ENCODE measurements around the gene PRKCA. TPM values are rescaled to one million over a fixed set of nuclear protein-coding genes. Genes with fewer than 3 reads are reported as not detected.

PRKCA gene
- total and polyA plus RNA-seq, 12 donors, result 1.6 to 27.6 (median 10.5) TPM

DNA sequence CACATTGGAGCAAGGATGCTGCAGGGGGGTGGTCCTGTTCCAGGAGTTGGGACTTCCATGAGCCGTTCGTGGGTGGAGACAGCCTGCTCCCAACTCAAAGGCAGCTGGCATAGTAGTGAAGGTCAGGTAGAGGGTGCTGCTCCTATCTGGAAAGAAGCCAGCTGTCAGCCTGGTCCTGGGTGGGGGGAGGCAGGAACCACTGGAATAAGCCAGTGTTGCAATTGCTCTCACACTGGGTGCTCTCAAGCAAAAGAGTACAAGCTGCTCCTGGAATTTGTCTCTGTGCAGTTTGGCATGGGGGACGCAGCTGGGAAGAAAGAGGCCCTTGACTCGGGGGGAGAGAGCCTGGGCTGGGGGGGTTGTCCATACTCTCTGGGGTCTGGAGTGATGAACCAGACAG lies 541.2 kb downstream of the PRKCA start:
- TF ChIP-seq CTCF (IDR thresholded peaks at IDR 0.05), result no peak
- DNase-seq, result no peak
- H3K9me3 ChIP-seq, result peaks cover 0 to 8% (median 0%) of the 10 kb centered on the region in 11 donors
- H3K27ac ChIP-seq, result no peak overlapping the region
- no peak for ATAC-seq
- H3K27me3 ChIP-seq, result peaks cover 0 to 26% (median 7%) of the 10 kb centered on the region in 7 donors
- no peaks in the 10 kb centered on the region for H3K4me1 ChIP-seq
- no peaks in the 10 kb centered on the region for H3K36me3 ChIP-seq
- H3K4me3 ChIP-seq, result no peak overlapping the region
- 39 to 43% methylated on average over 4 of the region's 4 CpGs for WGBS, 2 donors
- intact Hi-C loops (cut with DNase I), result no loop called here

- peaks cover 0 to 8% (median 0%) of the 10 kb centered on the region in 11 donors for H3K9me3 ChIP-seq
- peaks cover 0 to 16% (median 5%) of the 10 kb centered on the region in 9 donors for H3K4me1 ChIP-seq
- peaks cover 0 to 5% (median 0%) of the 10 kb centered on the region in 7 donors for H3K27me3 ChIP-seq
- WGBS, 2 donors, result 62 to 79% methylated on average over 3 of the region's 3 CpGs
- DNase-seq (no peak), ATAC-seq (no peak)
- no peak overlapping the region for H3K4me3 ChIP-seq
- intact Hi-C loops (cut with DNase I), result no loop called here
- H3K27ac ChIP-seq, result no peak overlapping the region
- no peaks in the 10 kb centered on the region for H3K36me3 ChIP-seq
- no peak for TF ChIP-seq CTCF (IDR thresholded peaks at IDR 0.05)
Measured at GRCh38 chr17:66847704-66848103, 545.3 kb downstream of the PRKCA start.

DNA sequence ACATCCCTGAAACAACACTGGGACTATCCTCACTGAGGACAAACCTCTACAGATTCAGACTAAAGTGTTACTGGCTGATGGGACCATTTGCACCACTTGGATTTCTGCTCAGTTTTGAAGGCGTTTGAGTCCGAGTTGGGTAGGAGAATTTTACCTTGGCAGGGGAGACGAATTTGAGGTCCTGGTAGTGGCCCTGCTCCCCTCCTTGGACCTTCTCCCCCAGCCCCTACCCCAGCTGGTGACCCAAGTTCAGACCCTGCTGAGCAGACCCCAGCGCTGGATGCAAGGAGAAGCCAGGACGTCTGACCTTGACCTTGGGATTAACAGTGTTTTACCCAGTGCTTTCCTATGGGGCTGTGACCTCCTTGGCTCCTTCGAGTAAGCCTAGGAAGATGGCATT lies 546.1 kb downstream of the PRKCA start:
- 86 to 87% methylated on average over 6 of the region's 6 CpGs for WGBS, 2 donors
- ATAC-seq, result no peak
- Histone ChIP-seq H3K27me3 (peaks cover 0 to 5% (median 0%) of the 10 kb centered on the region in 7 donors), H3K4me1 (peaks cover 0 to 16% (median 5%) of the 10 kb centered on the region in 9 donors), H3K9me3 (peaks cover 0 to 8% (median 0%) of the 10 kb centered on the region in 11 donors), H3K36me3 (no peaks in the 10 kb centered on the region), H3K4me3 (no peak overlapping the region), H3K27ac (no peak overlapping the region)
- intact Hi-C loops (cut with DNase I), result no loop called here
- no peak for TF ChIP-seq CTCF (IDR thresholded peaks at IDR 0.05)
- no peak for DNase-seq

DNA sequence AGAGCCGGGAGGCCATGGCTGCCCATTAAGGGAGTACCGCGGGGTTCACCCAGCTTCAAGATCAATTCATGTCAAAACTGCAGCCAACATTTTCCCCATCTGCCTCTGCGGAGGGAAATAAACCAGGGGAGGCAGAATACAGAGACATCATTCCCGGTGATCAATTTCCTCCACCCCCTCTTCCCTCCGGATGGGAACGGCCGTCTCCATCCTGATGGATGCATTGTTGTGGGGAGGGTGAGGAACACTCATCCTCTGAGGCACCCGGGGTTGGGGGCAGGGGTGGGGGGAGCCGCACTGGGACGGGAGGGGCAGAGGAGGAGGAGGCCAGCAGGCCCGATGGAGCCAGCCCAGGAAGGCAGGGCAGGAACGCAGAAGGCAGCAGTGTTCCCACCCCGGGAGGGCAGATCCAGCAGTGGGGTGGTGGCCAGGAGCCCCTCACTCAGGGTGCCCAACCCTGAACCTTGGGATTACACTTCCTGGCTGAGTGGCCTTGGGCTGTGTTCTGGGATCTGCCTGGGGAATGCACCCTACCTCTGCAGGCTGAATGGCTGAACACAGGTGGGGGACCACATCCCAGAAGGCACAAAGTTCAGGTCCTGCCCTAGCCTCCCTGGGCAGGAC lies 546.7 kb downstream of the PRKCA start:
- intact Hi-C loops (cut with DNase I), result no loop called here
- Histone ChIP-seq H3K36me3 (no peaks in the 10 kb centered on the region), H3K27ac (no peak overlapping the region), H3K27me3 (peaks cover 0 to 5% (median 0%) of the 10 kb centered on the region in 7 donors), H3K9me3 (peaks cover 0 to 9% (median 0%) of the 10 kb centered on the region in 11 donors), H3K4me1 (peaks cover 0 to 16% (median 5%) of the 10 kb centered on the region in 9 donors), H3K4me3 (no peak overlapping the region)
- DNase-seq (no peak), ATAC-seq (no peak)
- TF ChIP-seq CTCF (IDR thresholded peaks at IDR 0.05), result no peak
- WGBS, 2 donors, result 77 to 79% methylated on average over 14 of the region's 14 CpGs

Data from heart right ventricle (tissue), 16 donors.